NCI-H510A treated with DMSO at 0.1 percent for 48 hours (cell line): ENCODE results near the gene PET117.
"Not testable (repeated sequence)": the region's sequence is repeated elsewhere in the genome, so short reads cannot be mapped to it uniquely, and the experiment has no call there.

ENCODE experiments used
- DNase-seq: peaks from one replicate; lab custom pipeline; 2025; lab: John Stamatoyannopoulos, UW

Gene PET117, protein sequence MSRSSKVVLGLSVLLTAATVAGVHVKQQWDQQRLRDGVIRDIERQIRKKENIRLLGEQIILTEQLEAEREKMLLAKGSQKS

GRCh38 chr20:18137412-18138265 is at the start of gene PET117, which contains the start of gene KAT14:
PET117 (plus strand) TSS chr20:18137863; CDS start chr20:18137956, 93 bp downstream.
KAT14 (plus strand) TSS chr20:18137863; CDS start chr20:18142661, 4,798 bp downstream.
- DNase-seq: peak; percentile 85

- not testable (repeated sequence) for DNase-seq
Measured at GRCh38 chr20:18088298-18088697, 49.4 kb upstream of the PET117 start.

GRCh38 chr20:18088841-18089240 is 48.8 kb upstream of the PET117 start:
- DNase-seq: not testable (repeated sequence)

GRCh38 chr20:18090044-18090443 is 47.6 kb upstream of the PET117 start:
- DNase-seq: no peak

GRCh38 chr20:18090477-18090876 is 47.2 kb upstream of the PET117 start:
- no peak for DNase-seq

DNA sequence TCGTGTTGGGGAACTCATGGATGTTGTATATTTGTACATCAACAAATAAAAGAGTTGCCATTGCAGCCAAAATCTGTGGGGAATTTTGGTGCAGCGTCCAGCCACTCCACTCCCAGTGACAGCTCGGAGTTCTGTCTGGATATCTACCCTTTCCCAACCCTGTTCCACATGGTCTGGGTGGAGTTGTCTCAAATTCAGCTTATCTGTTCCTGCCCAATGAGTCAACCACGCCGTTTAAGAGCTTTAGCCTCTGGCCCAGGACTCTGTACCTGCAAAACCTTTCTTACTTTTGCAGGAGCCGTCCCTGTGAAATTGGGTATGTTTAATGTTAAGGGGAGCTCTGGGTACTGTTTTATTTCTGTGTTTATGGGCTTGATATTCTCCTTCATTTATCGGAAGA is 46.0 kb upstream of the PET117 start:
- DNase-seq: no peak

- no peak for DNase-seq
Measured at GRCh38 chr20:18092890-18093289, 44.8 kb upstream of the PET117 start.

- no peak for DNase-seq
Measured at GRCh38 chr20:18093388-18093787, 44.3 kb upstream of the PET117 start.

GRCh38 chr20:18094191-18094590 is 43.5 kb upstream of the PET117 start:
- DNase-seq: no peak

GRCh38 chr20:18100569-18100968 is 37.1 kb upstream of the PET117 start:
- not testable (repeated sequence) for DNase-seq

DNA sequence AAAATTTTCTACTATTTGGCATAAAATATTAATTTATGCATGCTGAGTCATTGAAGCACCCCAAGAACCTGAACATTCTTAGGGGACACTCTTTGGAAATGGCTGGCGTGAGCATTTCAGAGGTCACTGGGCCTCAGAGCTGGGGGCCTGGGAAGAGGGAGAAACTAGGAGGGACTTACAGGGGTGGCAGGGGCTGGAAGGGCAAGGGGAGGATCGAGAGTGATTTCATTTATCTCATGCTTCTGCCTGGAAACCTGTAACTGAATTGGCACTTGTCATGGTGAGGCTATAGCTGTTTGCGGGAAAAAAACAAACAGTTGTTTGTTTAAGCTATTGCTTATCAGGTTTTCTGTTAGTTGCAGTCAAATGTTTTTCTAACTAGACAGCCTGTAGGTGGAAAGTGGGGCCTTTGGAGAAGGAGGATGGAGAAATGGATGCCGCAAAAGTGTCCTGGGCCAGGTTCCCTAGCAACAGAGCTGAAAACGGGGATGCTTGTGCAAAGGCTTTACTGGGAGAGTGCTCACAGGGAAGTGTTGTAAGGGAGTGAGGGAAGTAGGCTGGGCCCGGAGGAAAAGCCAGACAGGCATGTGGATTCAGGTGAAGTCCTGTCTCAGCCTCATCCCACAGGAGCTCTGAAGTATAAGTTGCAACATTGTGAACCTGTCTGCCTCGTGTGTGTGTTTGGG is 36.4 kb upstream of the PET117 start:
- no peak for DNase-seq

- no peak for DNase-seq
Measured at GRCh38 chr20:18103497-18103896, 34.2 kb upstream of the PET117 start.

- DNase-seq: no peak
Measured at GRCh38 chr20:18108326-18108725, 29.3 kb upstream of the PET117 start.

DNA sequence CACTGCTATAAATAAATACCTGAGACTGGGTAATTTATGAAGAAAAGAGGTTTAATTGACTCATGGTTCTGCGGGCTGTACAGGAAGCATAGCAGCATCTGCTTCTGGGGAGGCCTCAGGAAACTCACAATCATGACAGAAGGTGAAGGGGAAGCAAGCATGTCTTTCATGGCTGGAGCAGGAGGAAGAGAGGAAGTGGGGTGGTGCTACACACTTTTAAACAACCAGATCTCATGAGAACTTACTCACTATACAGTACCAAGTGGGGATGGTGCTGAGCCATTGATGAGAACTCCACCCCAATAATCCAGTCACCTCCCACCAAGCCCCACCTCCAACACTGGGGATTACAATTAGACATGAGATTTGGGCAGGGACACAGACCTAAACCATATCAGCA is 9.1 kb upstream of the PET117 start:
- not testable (repeated sequence) for DNase-seq

GRCh38 chr20:18132663-18133062 is 5.0 kb upstream of the PET117 start:
- DNase-seq: no peak

GRCh38 chr20:18133962-18134361 is 3.7 kb upstream of the PET117 start:
- no peak for DNase-seq

DNA sequence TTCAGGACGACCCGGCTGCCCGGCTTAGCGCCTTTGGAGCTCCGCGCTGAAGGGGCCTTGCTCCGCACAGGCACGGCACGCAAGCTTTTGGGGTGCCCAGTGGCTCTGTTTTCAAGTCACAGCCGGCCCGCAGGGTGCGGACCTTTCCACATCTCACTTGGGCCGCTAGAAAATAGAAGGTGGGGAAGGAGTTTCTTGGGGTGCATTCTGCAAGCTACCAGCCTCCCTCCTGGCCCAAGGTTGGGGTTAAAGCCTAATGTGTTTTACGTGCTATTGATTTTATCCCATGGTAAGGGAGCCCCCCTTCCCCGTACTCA is 561 bp downstream of the PET117 start:
- no peak for DNase-seq

DNA sequence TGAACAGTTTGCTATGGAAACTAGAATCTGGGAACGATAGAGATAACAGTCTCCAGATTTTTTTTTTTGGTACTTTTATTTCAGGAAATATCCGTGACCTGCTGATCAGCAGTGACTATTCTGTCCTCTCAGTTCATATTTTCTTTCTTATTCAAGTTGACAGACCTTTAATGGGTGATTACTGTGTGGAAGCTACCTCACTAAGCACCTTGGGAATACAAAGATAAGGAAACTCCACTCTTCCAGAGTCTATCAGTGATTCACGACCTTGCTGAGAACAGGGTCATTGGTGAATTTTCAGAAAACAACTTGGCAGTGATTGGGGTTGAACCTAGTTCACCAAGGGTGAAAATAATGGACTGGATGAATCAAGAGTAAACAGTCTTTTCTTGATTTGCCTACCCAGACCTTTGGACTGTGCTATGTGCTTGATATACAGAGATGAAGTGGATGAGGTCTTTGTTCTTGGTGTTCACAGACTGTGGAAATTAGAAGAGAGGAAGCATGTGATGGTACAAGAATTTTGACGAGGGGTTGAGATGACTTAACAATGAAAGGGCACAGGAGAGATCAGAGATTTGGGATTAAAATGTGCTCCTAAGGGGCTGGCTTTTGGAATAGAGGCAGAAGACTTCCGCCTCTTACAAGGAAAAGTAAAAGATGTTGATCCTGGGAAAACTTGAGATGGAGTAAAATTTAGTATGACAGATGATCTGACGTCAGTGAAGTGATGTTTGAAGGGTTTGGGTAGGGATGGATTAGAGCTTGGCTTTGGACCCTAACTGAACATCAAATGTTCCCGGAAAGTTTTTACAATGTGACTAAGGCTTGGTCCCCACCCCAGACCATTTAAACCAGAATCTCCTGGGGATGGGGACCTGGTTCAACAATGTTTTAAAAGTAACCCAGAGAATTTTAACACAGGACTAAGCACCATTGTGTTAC is 1.2 kb downstream of the PET117 start:
- no peak for DNase-seq

DNA sequence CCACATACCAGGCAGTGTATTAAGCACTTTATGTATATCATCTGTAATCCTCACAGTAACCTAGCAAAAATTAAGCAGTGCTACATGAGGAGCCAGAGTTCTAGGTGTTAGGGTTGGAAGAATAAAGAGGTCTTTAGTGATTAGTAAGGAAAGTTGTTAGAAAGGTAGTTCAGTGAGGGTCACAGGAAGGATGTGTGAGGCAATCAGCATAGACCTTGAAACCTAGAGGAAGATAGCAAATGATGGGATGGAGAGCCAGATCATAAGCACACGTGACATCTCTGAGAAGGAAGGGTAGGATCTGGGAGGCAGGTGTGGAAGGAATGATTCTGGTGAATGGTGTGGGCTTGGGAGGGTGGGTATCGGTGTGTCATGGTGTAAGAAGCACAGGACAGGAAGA is 2.2 kb downstream of the PET117 start:
- no peak for DNase-seq

GRCh38 chr20:18144541-18145099 is 7.0 kb downstream of the PET117 start:
- no peak for DNase-seq

DNA sequence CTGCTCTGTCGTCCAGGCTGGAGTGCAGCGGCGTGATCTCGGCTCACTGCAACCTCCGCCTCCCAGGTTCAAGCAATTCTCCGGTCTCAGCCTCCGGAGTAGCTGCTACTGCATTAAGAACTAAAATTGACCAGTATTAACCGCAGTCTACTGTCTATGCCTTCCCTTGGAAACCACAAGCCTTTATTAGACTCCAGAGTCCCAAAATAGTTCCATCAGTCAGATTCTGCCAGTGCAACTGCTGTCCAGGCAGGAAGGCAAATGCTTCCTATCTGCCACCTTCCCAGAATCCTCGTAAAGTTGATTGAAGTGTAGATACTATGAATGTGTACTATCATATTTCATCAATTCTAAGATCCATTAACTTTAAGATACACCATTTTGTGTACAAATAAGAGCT is 16.7 kb downstream of the PET117 start:
- no peak for DNase-seq

- DNase-seq: no peak
Measured at GRCh38 chr20:18156045-18156444, 18.4 kb downstream of the PET117 start.
